K562 (cell line): ENCODE measurements around the gene ALKBH3. TPM values are rescaled to one million over a fixed set of nuclear protein-coding genes. Genes with fewer than 3 reads are reported as not detected.

Source experiments
- CBFA2T2 ChIP-seq: fragments of 450-650 bp; conservative IDR thresholded peaks from 2 replicates; pipeline ENCODE4 v1.6.1; 2017; ENCODE audit warnings: mild to moderate bottlenecking
- NCOR1 ChIP-seq: fragments of 450-650 bp; IDR thresholded peaks from 2 replicates; pipeline ENCODE4 v1.6.1; 2016; ENCODE audit warnings: mild to moderate bottlenecking, moderate library complexity
- PCBP1 ChIP-seq: fragments of 200-400 bp; formaldehyde crosslinking; IDR thresholded peaks from 2 replicates; pipeline ENCODE4 v1.6.1; 2018; ENCODE audit warnings: mild to moderate bottlenecking, low read depth, low read length; ENCODE audit not compliant: poor library complexity, severe bottlenecking
- PHF20 ChIP-seq: fragments of 450-650 bp; IDR thresholded peaks from 2 replicates; pipeline ENCODE4 v1.6.1; 2018; ENCODE audit not compliant: partially characterized antibody
- PHF8 ChIP-seq: fragments of 200-600 bp; sonication (generic); IDR thresholded peaks from 2 replicates; pipeline ENCODE4 v1.6.1; 2012; ENCODE audit warnings: mixed run types, mild to moderate bottlenecking, inconsistent platforms, low read length, moderate library complexity, borderline replicate concordance
- ZKSCAN1 ChIP-seq: fragments of 150-350 bp; IDR thresholded peaks from 2 replicates; pipeline ENCODE4 v1.6.1; 2016; ENCODE audit warnings: low read depth, low read length
- ZNF12 ChIP-seq: sonication (generic); formaldehyde crosslinking; IDR thresholded peaks from 2 replicates; pipeline ENCODE4 v1.4.0; 2020; ENCODE audit warnings: mild to moderate bottlenecking, missing genetic modification reagents
- ZNF140 ChIP-seq: fragments of 250-450 bp; sonication (Bioruptor Pico); IDR thresholded peaks from 2 replicates; pipeline ENCODE4 v1.8.0; 2021; ENCODE audit warnings: moderate library complexity, mild to moderate bottlenecking, inconsistent platforms
- ZNF347 ChIP-seq: fragments of 450-650 bp; formaldehyde crosslinking; IDR thresholded peaks from 2 replicates; pipeline ENCODE4 v1.4.0; 2020; ENCODE audit warnings: low read depth, mild to moderate bottlenecking, moderate library complexity
- ZNF75A ChIP-seq: fragments of 450-650 bp; formaldehyde crosslinking; IDR thresholded peaks from 2 replicates; pipeline ENCODE4 v1.4.0; 2020; ENCODE audit warnings: mild to moderate bottlenecking
- ZSCAN32 ChIP-seq: fragments of 450-650 bp; formaldehyde crosslinking; IDR thresholded peaks from 2 replicates; pipeline ENCODE4 v1.4.0; 2020; ENCODE audit warnings: mild to moderate bottlenecking, moderate library complexity
- polyA plus RNA-seq, 8 experiments: library from polyadenylated mRNA; depleted of rRNA in 4 of 8; stranded (reverse) in 5 of 8; unstranded in 3 of 8; fragments of >200 nt; fragmentation: Nextera tagmentation in 2 of 8; fragmentation: Illumina TruSeq in 1 of 8; extraction: Ambion mirVana in 2 of 8; extraction: Trizol in 1 of 8; gene quantifications; 2 replicates each; pipeline versions ENCODE4 v1.2.1 to v1.2.3, GENCODE V29; 2011 to 2014; ENCODE audit warnings: inconsistent platforms in 1 of 8, missing spikeins in 1 of 8
- total RNA-seq, 7 experiments: library from RNA; depleted of rRNA in 6 of 7; stranded (reverse); fragments of >200 nt in 6 of 7; fragmentation: Illumina TruSeq in 2 of 7; extraction: Trizol in 2 of 7; gene quantifications; 2 replicates each; pipeline versions ENCODE4 v1.2.1 to v1.2.3, GENCODE V29; 2011 to 2021; ENCODE audit warnings: low replicate concordance in 1 of 7
- TF ChIP-seq, protein P1 (sequence below): sonication (generic); formaldehyde crosslinking; IDR thresholded peaks from 2 replicates; pipeline ENCODE4 v1.8.0; 2022; ENCODE audit warnings: mild to moderate bottlenecking, missing genetic modification reagents
- TF ChIP-seq, protein P2 (sequence below): fragments of 200-600 bp; sonication (generic); IDR thresholded peaks from one replicate; pipeline ENCODE4 v1.6.1; 2012; ENCODE audit warnings: mild to moderate bottlenecking, low read depth, low read length, inconsistent platforms

Gene ALKBH3
- total and polyA plus RNA-seq, 9 of the 15 experiments (the other 6 are each of a cell fraction or from before 2014, with no cell fraction given) = 16.0 to 49.9 (median 36.5) TPM

DNA sequence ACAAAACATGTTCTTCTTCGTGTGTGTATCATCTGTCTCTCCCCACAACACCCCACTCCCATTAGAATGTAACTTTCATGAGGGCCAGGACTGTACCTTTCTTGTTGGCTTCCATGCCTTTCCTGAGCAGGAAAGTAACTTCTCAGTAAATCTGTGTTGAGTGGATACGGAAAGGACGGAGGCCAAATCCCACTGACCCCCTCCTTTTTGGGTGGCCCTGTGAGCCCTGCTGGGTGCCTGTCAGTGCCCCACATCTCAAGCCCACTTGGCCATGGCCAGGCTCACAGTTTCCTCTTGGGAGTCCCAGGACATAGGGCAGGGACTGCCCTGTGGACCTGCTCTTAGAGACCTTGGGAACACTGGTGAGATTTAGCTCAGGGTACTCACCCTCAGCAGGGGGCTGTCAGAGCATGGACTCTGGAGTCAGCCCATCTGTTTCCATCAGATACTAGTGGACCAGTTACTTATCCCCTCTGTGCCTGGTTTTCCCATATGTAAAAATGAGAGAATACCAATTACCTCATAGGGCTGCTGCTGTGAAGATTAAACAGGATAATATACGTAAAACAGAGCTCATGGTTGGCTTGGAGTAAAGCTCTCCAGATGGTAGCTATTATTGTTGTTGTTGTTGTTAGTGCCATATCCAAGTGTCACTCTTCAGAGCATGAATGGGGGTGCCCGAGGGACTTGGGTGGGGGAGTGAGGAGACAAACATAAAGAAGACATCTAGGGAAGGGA, 60.8 kb downstream of the ALKBH3 start (continued):
- TF ChIP-seq, protein P1, sequence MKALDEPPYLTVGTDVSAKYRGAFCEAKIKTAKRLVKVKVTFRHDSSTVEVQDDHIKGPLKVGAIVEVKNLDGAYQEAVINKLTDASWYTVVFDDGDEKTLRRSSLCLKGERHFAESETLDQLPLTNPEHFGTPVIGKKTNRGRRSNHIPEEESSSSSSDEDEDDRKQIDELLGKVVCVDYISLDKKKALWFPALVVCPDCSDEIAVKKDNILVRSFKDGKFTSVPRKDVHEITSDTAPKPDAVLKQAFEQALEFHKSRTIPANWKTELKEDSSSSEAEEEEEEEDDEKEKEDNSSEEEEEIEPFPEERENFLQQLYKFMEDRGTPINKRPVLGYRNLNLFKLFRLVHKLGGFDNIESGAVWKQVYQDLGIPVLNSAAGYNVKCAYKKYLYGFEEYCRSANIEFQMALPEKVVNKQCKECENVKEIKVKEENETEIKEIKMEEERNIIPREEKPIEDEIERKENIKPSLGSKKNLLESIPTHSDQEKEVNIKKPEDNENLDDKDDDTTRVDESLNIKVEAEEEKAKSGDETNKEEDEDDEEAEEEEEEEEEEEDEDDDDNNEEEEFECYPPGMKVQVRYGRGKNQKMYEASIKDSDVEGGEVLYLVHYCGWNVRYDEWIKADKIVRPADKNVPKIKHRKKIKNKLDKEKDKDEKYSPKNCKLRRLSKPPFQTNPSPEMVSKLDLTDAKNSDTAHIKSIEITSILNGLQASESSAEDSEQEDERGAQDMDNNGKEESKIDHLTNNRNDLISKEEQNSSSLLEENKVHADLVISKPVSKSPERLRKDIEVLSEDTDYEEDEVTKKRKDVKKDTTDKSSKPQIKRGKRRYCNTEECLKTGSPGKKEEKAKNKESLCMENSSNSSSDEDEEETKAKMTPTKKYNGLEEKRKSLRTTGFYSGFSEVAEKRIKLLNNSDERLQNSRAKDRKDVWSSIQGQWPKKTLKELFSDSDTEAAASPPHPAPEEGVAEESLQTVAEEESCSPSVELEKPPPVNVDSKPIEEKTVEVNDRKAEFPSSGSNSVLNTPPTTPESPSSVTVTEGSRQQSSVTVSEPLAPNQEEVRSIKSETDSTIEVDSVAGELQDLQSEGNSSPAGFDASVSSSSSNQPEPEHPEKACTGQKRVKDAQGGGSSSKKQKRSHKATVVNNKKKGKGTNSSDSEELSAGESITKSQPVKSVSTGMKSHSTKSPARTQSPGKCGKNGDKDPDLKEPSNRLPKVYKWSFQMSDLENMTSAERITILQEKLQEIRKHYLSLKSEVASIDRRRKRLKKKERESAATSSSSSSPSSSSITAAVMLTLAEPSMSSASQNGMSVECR (CRISPR knock-in tag) = no peak
- TF ChIP-seq PCBP1 (no peak), PHF8 (no peak), ZNF75A (CRISPR knock-in tag) (no peak), ZNF12 (CRISPR knock-in tag) (no peak), ZNF347 (CRISPR knock-in tag) (no peak), PHF20 (no peak), NCOR1 (peak; percentile 7; the same call in 1 of the 2 replicates), ZKSCAN1 (no peak), ZNF140 (no peak), CBFA2T2 (0 out of 2 replicates have a peak, but pooled peaks have one; percentile 6), ZSCAN32 (no peak)
- TF ChIP-seq, protein P2, sequence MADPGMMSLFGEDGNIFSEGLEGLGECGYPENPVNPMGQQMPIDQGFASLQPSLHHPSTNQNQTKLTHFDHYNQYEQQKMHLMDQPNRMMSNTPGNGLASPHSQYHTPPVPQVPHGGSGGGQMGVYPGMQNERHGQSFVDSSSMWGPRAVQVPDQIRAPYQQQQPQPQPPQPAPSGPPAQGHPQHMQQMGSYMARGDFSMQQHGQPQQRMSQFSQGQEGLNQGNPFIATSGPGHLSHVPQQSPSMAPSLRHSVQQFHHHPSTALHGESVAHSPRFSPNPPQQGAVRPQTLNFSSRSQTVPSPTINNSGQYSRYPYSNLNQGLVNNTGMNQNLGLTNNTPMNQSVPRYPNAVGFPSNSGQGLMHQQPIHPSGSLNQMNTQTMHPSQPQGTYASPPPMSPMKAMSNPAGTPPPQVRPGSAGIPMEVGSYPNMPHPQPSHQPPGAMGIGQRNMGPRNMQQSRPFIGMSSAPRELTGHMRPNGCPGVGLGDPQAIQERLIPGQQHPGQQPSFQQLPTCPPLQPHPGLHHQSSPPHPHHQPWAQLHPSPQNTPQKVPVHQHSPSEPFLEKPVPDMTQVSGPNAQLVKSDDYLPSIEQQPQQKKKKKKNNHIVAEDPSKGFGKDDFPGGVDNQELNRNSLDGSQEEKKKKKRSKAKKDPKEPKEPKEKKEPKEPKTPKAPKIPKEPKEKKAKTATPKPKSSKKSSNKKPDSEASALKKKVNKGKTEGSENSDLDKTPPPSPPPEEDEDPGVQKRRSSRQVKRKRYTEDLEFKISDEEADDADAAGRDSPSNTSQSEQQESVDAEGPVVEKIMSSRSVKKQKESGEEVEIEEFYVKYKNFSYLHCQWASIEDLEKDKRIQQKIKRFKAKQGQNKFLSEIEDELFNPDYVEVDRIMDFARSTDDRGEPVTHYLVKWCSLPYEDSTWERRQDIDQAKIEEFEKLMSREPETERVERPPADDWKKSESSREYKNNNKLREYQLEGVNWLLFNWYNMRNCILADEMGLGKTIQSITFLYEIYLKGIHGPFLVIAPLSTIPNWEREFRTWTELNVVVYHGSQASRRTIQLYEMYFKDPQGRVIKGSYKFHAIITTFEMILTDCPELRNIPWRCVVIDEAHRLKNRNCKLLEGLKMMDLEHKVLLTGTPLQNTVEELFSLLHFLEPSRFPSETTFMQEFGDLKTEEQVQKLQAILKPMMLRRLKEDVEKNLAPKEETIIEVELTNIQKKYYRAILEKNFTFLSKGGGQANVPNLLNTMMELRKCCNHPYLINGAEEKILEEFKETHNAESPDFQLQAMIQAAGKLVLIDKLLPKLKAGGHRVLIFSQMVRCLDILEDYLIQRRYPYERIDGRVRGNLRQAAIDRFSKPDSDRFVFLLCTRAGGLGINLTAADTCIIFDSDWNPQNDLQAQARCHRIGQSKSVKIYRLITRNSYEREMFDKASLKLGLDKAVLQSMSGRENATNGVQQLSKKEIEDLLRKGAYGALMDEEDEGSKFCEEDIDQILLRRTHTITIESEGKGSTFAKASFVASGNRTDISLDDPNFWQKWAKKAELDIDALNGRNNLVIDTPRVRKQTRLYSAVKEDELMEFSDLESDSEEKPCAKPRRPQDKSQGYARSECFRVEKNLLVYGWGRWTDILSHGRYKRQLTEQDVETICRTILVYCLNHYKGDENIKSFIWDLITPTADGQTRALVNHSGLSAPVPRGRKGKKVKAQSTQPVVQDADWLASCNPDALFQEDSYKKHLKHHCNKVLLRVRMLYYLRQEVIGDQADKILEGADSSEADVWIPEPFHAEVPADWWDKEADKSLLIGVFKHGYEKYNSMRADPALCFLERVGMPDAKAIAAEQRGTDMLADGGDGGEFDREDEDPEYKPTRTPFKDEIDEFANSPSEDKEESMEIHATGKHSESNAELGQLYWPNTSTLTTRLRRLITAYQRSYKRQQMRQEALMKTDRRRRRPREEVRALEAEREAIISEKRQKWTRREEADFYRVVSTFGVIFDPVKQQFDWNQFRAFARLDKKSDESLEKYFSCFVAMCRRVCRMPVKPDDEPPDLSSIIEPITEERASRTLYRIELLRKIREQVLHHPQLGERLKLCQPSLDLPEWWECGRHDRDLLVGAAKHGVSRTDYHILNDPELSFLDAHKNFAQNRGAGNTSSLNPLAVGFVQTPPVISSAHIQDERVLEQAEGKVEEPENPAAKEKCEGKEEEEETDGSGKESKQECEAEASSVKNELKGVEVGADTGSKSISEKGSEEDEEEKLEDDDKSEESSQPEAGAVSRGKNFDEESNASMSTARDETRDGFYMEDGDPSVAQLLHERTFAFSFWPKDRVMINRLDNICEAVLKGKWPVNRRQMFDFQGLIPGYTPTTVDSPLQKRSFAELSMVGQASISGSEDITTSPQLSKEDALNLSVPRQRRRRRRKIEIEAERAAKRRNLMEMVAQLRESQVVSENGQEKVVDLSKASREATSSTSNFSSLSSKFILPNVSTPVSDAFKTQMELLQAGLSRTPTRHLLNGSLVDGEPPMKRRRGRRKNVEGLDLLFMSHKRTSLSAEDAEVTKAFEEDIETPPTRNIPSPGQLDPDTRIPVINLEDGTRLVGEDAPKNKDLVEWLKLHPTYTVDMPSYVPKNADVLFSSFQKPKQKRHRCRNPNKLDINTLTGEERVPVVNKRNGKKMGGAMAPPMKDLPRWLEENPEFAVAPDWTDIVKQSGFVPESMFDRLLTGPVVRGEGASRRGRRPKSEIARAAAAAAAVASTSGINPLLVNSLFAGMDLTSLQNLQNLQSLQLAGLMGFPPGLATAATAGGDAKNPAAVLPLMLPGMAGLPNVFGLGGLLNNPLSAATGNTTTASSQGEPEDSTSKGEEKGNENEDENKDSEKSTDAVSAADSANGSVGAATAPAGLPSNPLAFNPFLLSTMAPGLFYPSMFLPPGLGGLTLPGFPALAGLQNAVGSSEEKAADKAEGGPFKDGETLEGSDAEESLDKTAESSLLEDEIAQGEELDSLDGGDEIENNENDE = no peak
